AG04449 (cell line): Measurements from ENCODE around the gene KIAA0513.
"Not testable (repeated sequence)": the region's sequence is repeated elsewhere in the genome, so short reads cannot be mapped to it uniquely, and the experiment has no call there.

Source experiments
- CTCF ChIA-PET: fragments of 350-600 bp; formaldehyde crosslinking; extraction: SDS; loops from one replicate; lab custom pipeline; 2021; ENCODE audit warnings: antibody characterized with exemption; lab: Yijun Ruan, JAX
- POLR2A ChIA-PET: fragments of 400-600, 350-600 bp; formaldehyde crosslinking; extraction: SDS; loops from one replicate; lab custom pipeline; 2020; ENCODE audit warnings: antibody characterized with exemption, inconsistent platforms; lab: Yijun Ruan, JAX
- DNase-seq: peaks from one replicate; pipeline ENCODE4 v3.0.0-alpha.2; 2010; ENCODE audit warnings: low read depth, low spot score
- H3K4me3 ChIP-seq: 2 replicates; pipeline ENCODE4 v1.5.1; 2011; ENCODE audit warnings: low read depth, mild to moderate bottlenecking, control low read depth, low read length
- TF ChIP-seq, protein P1 (sequence below): IDR thresholded peaks from one replicate; pipeline ENCODE4 v1.5.1; 2011; ENCODE audit warnings: mild to moderate bottlenecking, moderate library complexity, low read length, control low read depth, inconsistent platforms; ENCODE audit not compliant: insufficient read depth; ENCODE audit errors: missing control alignments

KIAA0513 gene

DNA sequence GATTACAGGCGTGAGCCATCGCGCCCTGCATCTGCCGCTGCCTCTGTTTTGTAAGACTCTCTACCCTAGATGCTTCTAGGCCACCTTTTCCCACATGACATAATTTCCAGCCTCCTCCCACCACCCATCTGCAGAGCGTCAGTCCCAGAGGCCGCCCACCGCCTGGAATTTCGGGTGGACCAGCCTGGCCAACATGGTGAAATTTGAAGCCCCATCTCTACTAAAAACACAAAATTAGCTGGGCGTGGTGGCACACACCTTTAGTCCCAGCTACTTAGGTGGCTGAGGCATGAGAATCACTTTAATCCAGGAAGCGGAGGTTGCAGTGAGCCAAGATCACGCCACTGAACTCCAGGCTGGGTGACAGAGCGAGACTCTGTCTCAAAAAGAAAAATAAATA, 89.8 kb downstream of the KIAA0513 start:
- POLR2A ChIA-PET = no interaction called here
- DNase-seq = no peak
- TF ChIP-seq, protein P1, sequence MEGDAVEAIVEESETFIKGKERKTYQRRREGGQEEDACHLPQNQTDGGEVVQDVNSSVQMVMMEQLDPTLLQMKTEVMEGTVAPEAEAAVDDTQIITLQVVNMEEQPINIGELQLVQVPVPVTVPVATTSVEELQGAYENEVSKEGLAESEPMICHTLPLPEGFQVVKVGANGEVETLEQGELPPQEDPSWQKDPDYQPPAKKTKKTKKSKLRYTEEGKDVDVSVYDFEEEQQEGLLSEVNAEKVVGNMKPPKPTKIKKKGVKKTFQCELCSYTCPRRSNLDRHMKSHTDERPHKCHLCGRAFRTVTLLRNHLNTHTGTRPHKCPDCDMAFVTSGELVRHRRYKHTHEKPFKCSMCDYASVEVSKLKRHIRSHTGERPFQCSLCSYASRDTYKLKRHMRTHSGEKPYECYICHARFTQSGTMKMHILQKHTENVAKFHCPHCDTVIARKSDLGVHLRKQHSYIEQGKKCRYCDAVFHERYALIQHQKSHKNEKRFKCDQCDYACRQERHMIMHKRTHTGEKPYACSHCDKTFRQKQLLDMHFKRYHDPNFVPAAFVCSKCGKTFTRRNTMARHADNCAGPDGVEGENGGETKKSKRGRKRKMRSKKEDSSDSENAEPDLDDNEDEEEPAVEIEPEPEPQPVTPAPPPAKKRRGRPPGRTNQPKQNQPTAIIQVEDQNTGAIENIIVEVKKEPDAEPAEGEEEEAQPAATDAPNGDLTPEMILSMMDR = no peak
- H3K4me3 ChIP-seq = no peak overlapping the region
- CTCF ChIA-PET = interaction anchor here (2.1 kb wide), 1 partner anchor 135 kb away, joined by 6 read pairs; no protein-coding TSS in a partner anchor

DNA sequence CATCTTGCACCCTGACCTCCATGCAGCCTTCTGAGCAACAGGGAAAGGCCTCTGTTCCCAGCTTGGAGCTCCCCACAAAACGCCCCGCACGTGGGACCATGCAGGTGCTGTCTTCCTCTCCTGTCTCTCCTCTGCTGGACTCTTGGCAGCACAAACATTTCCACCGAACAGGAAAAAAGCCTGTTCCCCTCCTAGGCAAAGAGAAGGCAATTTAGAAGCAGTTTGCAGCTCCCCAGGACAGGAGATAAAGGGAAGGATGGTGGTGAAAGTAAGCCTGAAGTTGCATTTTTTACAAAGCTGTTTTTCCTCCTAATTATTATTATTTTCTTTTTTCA, 92.4 kb downstream of the KIAA0513 start:
- TF ChIP-seq, protein P1 = no peak
- DNase-seq = no peak
- H3K4me3 ChIP-seq = no peak overlapping the region
- CTCF ChIA-PET = interaction anchor here (1.0 to 2.6 kb wide), 6 partner anchors 10 to 491 kb away, joined by 3 to 11 read pairs (median 4); no protein-coding TSS in a partner anchor
- POLR2A ChIA-PET = no interaction called here

DNA sequence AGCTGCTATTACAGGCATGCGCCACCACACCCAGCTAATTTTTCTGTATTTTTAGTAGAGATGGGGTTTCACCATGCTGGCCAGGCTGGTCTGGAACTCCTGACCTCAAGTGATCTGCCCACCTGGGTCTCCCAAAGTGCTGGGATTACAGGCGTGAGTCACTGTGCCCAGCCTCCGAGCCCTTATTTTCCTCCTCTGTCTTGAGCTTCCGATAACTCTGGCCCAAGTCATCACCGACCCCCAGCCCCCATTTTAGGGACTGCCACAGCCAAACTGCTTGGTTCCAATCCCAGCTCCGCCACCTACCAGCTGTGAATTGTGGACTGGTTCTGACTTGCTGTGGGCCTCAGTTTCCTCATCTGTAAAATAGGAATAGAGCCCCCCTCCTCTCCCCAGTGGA, 95.8 kb downstream of the KIAA0513 start:
- H3K4me3 ChIP-seq, DNase-seq, POLR2A ChIA-PET: not testable (repeated sequence)
- CTCF ChIA-PET = interaction anchor here (0.8 to 6.4 kb wide), 4 partner anchors 10 to 140 kb away, joined by 3 to 63 read pairs (median 5); partner anchors contain the start of gene CIBAR2

DNA sequence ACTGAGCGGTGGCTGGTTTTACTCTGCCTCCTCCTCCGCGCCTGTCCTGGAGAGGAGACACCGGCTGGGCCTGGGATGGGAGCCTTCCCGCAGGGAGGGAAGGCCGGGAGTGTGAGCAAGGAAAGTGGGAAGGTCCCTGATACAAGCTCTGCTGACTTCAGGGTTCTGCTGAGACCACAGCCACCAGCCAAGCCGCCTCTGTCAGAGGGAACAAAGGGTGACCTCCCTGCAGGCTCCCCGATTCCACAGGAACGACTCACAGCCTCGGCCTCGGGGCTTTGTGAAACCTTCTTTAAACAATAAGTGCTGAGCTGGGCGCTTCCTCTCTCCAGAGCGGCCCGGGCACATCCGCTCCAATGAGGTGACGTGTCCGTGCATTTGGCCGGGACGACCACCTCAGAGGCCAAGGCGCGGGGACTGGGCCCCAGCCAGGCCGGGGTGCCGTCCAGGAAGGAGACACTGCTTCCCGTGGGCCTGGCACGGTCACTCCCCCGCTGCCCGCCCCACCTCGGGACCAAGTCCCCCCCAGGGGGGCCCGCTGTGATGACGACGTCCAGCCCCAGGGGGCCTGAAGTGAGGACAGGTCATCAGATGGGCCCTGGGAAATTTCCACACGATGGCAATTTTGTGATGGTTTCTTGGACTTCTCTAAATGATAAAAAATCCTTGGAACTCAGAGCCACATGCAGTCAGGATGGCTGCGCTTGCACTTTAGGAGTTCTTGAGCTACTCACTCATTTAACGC, 96.5 kb downstream of the KIAA0513 start:
- CTCF ChIA-PET = interaction anchor here (0.9 to 6.4 kb wide), 8 partner anchors 10 to 173 kb away, joined by 3 to 63 read pairs (median 3); partner anchors contain the start of gene CIBAR2
- no peak overlapping the region for H3K4me3 ChIP-seq
- POLR2A ChIA-PET = no interaction called here
- TF ChIP-seq, protein P1 = no peak
- no peak for DNase-seq

DNA sequence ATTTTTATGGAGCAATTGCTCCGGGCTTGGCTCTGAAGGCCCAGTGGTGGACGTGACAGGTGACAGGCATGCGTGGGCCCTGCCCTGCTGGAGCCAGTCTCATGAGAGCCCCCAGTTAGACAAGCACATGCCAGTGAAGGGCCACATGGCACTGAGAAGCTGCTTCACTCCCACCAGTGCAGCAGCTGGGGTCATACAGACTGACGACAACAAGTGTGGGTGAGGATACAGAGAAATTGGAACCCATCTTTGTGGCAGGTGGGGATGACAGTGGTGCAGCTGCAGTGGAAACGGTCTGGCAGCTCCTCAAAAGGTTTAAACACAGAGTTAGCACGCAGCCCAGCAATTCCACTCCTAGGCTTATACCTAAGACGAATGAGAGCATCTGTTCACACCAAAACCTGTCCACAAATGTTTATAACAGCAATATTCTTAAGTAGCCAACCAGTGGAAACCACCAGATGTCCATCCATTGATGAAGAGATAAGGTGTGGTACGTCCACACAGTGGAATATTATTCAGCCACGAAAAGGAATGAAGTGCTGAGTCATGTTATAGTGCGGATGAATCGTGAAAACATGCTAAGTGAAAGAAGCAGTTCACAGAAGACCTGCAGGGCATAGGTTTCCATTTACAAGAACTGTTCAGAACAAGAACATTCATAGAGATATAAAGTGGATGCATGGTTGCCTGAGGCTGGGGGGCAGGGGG, 97.2 kb downstream of the KIAA0513 start:
- CTCF ChIA-PET = interaction anchor here (0.5 to 6.4 kb wide), 8 partner anchors 9 to 173 kb away, joined by 3 to 63 read pairs (median 3); partner anchors contain the start of gene CIBAR2
- no peak for DNase-seq
- POLR2A ChIA-PET = no interaction called here
- H3K4me3 ChIP-seq = no peak overlapping the region
- TF ChIP-seq, protein P1 = no peak

DNA sequence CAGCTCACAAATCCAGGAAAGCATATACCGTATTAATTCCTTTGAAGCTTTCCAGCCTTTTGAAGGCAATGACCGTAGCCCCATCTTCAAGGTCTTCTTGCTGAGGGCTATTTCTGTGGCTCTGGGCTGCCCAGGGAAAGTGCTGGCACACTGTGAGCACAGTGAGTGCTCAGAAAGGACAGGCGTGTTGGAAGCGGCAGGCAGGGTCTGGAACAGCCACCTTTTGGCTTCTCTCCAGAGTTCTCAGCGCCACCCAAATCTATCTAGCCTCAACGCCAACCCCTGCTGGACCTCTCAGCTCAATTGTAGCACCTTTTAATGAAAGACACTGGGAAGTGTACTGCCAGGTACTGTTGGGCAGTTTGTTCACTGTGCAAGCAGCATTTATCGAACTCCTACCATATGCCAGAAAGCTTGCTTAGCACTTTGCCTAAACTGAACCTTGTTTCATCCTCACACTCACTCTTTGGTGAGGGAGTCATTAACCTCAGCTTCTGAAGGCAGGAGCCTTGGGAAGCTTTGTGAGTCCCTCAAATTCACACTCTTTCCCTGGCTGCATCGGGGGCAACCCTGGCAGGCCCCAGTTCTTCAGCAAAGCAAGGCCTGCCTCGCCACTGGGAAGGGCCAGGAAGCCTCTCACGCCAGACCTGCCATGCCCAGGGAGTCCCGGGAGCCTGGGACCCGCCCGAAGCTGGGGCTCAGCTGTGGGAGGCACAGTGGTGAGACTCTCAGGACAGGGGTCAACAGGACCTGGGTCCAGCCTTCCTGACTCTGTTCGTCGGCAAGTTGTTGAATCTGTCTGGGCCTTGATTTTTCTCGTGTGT, 98.2 kb downstream of the KIAA0513 start:
- TF ChIP-seq, protein P1 = no peak
- ChIA-PET POLR2A (no interaction called here), CTCF (interaction anchor here (1.0 to 6.4 kb wide), 6 partner anchors 8 to 269 kb away, joined by 3 to 63 read pairs (median 4); partner anchors contain the start of gene CIBAR2)

More for the DNA sequence above, 98.2 kb downstream of the KIAA0513 start:
- no peak for DNase-seq
- no peak overlapping the region for H3K4me3 ChIP-seq
